GM21723 (cell line): ENCODE results near the gene STAM2.
"Not testable (repeated sequence)": the region's sequence is repeated elsewhere in the genome, so short reads cannot be mapped to it uniquely, and the experiment has no call there.

ENCODE experiments used
- ATAC-seq: cut with Tn5 transposase; IDR thresholded peaks from one replicate; pipeline ENCODE4 v1.9.1; 2021; ENCODE audit warnings: mild to moderate bottlenecking, moderate library complexity; ENCODE audit not compliant: unreplicated experiment

STAM2 gene

DNA sequence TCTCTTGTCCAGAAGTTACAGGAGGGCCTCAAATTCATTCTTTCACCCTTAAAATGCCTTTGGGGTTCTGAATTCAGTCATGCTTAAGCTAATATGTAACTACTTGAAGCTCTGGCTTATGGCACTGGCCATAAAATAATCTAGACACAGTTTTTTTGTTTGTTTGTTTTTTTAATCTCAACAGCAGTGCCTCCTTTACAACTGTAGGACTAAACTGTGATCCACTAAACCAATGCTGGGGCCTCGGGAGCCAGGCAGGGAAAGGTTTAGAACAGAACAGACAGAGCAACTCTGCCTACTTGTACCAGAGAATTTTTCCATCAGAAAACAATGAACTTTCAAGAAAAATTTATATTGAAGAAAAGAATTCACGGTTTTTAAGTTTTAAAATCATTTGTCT, 1.7 kb downstream of the STAM2 start:
- no peak for ATAC-seq

DNA sequence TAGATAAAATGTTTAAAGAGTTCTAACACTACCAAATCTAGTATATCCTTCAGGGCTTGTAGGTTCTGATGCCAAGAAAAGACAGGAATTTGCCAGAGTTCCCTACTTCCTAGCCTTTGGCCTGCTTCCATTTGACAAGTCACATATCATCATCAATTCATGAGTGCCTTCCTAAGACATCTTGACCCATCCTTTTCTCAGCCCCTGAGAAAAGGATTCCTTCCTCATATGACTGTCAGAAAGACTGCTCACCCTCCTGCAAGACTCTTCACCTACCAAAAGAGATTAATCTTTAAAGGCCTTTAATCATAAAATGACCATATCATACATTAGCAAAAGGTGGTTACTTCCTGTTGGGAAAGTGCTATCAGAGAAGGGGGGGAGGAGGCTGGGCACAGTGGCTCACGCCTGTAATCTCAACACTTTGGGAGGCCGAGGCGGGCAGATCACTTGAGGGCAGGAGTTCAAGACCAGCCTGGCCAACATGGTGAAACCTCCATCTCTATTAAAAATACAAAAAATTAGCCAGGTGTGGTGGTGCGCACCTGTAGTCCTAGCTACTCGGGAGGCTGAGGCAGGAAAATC, 3.3 kb downstream of the STAM2 start:
- not testable (repeated sequence) for ATAC-seq

DNA sequence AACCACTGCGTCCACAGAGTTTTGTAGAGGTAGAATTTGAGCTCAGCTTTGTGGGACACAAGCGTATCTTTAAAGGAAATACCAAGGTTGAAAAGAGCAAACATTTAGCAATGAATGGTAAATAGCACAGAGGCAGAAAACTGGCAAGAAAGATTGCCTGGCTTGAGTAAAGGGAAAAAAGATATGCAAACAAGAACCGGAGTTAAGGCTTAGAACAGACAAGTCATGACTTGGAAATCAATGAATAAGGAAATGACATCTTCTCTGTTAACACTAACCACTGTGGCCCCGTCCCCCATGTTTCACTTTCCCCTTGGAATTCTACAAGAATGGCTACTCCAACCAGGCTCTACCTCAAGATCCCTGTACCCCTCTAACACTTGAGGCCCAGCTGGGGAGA, 3.8 kb downstream of the STAM2 start:
- ATAC-seq = no peak

DNA sequence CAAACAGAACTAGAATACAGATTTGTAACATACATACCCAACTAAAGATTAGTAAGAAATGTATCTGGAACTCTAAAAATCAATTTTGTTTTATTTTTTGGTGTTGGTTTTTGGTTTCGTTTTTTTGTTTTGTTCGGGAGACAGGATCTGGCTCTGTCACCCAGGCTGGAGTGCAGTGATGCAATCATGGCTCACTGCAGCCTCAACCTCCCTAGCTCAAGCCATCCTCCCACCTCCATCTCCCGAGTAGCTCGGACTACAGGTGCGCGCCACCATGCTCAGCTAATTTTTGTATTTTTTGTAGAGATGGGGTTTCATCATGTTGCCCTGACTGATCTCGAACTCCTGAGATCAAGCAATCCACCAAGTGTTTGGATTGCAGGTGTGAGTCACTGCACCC, 6.4 kb downstream of the STAM2 start:
- not testable (repeated sequence) for ATAC-seq

DNA sequence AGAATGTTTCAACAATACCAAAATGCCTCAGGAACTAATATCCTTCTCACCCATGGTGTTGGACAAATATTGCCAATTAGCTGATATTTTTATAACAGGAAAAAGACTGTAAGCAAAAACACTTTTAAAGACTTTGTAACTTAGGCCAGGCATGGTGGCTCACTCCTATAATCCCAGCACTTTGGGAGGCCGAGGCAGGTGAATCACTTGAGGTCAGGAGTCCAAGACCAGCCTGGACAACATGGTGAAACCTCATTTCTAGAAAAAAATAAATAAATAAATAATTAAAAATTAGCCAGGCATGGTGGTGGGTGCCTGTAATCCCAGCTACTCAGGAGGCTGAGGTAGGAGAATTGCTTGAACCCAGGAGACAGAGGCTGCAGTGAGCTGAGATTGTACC, 8.1 kb downstream of the STAM2 start:
- ATAC-seq = not testable (repeated sequence)

DNA sequence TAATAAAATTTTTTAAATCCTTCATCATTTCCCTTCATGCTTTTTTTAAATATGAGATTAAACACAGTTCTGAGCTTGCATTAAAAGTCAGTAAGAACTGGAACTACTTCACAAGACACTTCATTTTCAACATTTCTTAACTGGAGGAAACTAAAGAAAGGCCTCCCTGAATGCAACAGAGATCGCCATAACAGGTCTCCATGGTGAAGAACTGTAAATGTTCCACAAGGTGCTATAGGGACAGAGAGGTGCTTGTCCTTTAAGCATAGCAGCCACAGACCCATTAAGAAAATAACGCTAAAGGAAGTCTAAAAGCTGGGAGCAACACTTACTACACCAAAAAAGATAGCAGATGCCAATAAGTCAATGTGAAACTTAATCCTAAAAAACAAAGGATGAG, 8.5 kb downstream of the STAM2 start:
- ATAC-seq = peak; percentile 56

DNA sequence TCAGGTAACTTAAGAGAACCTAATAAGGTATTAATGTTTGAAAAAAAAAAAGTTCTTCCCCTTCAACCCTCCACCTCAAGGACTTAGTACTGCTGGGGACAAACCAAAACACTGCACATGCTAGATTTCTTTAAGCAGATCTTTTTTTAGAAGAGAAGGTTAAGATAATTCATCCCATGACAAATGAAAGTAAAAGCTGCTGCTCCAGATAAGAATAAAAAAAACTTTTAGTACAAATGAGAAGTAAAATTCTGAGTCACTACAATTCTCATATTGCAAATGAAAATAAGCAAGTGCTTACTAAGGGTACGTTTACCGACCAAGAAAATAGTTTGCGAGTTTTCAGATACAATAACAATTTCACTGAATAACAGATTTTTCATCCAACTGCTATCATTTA, 8.9 kb downstream of the STAM2 start:
- ATAC-seq = peak; percentile 90

DNA sequence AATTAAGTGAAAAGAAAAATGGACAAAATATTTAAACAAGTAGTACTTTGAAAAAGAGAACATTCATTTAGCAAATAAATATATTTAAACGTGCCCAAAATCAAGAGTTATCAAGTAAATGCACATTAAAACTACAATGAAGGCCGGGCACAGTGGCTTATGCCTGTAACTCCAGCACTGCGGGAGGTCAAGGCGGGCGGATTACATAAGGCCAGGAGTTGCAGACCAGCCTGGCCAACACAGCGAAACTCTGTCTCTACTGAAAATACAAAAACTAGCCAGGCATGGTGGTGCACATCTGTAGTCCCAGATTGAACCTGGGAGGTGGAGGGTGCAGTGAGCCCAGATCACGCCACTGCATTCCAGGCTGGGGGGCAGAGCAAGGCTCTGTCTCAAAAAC, 9.8 kb downstream of the STAM2 start:
- ATAC-seq = no peak

DNA sequence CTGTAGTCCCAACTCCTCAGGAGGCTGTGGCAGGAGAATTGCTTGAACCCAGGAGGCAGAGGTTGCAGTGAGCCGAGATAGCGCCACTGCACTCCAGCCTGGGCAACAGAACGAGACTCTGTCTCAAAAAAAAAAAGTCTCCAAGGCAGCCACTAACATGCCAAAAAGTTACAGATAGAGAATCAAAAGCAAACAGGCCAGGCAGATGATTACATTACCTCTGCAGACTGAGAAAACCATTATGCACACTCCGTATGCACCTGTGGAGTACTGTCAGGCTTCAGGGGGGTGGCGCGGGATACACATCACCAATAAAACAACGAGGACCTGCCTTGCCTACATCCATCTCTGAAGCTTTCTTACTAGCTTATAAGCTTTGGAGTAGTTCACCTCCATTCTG, 10.3 kb downstream of the STAM2 start:
- no peak for ATAC-seq

DNA sequence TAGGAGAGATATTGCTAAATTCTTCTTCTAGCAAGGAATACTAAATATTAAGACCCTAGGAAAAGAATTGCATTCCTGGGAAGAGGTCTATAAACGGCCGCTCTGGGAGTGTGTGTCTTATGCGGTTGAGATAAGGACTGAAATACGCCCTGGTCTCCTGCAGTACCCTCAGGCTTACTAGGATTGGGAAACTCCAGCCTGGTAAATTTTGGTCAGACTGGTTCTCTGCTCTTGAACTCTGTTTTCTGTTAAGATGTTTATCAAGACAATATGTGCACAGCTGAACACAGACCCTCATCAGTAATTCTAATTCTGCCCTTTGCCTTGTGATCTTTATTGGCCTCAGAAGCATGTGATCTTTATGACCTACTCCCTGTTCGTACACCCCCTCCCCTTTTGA, 11.9 kb downstream of the STAM2 start:
- ATAC-seq = not testable (repeated sequence)

DNA sequence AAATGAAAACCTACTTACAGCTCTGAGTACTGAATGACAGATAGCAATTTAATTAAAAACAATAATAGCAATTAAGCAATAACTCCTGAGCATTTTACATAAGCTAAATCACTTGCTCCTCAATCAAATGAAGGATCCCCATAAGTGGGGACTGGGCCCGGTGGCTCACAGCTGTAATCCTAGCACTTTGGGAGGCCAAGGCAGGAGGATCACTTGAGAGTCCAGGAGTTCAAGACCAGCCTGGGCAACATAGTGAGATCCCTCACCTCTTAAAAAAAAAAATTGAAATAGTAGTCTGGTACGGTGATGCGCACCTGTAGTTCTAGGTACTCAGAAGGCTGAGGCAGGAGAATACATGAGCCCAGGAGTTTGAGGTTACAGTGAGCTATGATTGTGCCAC, 13.4 kb downstream of the STAM2 start:
- no peak for ATAC-seq

DNA sequence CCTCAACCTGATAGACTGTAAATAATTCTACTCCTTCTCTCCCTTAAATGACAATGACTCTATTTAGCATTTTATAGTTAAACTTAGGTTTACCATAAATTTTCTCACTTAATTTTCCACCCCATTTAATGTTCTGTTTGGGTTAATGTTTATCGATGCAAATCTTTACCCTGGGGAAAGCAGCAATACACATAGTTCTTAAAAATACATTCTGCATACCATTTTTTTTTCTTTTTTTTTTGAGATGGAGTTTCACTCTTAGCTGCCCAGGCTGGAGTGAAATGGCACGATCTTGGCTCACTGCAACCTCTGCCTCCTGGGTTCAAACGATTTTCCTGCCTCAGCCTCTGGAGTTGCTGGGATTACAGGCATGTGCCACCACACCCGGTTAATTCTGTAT, 14.0 kb downstream of the STAM2 start:
- no peak for ATAC-seq

DNA sequence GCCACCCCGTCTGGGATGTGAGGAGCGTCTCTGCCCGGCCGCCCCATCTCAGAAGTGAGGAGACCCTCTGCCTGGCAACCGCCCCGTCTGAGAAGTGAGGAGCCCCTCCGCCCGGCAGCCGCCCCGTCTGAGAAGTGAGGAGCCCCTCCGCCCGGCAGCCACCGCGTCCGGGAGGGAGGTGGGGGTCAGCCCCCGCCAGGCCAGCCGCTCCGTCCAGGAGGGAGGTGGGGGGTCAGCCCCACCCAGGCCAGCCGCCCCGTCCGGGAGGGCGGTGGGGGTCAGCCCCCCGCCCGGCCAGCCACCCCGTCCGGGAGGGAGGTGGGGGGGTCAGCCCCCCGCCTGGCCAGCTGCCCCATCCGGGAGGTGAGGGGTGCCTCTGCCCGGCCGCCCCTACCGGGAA, 15.2 kb downstream of the STAM2 start:
- not testable (repeated sequence) for ATAC-seq

DNA sequence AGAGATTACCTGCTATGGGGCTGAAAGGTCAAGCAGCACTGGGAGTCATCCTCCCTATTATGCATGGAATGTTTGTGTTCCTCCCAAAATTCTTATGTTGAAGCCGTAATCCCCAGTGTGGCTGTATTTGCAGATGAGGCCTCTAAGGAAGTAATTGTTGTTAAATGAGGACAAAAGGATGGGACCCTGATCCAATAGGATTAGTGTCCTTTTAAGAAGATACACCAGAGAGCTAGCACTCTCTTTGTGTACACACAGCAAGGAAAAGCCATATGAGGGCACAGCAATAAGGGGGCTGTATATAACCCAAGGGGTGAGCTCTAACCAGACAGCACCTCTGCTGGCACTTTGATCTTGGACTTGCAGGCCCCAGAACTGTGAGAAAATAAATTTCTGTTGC, 18.3 kb downstream of the STAM2 start:
- no peak for ATAC-seq

DNA sequence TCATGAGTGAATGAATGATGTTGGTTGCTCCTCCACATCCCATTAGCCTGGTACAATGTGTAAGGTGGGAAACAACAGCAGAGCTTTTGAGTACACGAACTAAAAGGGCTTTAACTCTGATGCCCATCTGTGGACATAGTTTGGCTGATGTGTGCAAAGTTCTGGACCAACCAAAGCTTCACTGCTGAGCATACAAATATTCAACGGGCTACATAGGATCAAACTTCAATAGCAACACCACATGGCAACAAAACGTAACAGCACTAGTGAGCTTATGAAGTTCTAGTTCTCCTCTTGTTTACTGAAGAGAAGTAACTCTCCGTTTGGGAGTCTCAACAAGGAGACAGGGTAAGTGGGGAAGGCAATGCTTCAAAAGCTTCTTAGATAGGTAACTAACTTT, 20.4 kb downstream of the STAM2 start:
- no peak for ATAC-seq

DNA sequence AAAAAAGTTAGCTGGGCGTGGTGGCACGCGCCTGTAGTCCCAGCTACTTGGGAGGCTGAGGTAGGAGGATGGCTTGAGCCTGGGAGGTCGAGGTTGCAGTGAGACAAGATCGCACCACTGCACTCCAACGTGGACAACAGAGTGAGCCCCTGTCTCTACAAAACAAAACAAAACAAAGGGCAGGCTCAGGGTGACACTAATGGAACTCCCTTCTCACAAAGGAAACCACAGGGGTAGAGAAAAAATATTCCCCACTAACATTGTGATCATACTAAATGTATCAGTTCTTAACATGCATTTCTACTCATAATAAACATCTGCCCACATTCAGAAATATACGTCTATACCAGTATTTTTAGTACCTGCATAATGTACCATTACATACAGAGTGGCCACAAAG, 21.1 kb downstream of the STAM2 start:
- ATAC-seq = no peak

DNA sequence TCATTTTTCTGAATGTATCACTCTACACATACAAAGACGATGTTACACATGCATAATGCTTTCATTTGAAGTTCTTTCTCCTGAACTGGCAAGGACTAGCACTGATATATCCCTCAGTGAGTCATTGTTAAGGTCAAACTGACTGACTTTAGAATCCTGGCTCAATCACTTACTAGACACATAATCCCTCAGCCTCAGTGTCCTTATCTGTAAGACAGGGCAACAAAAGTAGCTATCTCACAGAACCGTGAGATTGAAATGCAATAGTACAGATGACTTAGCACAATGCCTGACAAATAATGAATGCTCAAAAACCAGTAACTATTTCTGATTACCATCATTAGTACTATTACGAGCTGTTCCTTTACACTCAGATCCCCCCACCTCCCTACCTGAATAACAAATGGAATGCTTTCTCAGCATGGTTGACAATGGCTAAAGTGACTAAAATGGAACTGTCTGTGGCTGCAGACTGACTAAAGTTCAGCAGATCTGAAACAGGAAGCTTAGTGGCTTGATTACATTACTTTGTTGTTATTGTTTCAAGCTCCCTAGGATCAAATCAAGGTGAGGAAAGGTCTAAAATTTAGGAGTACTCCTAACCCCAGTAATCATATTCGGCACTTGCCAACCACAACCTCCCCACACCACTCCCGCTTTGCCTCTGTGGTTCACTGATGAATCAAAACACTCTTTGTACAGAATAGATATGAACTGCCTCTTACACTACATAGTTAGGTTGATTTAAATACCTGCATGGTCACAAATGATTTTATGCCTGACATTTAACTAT, 40.9 kb downstream of the STAM2 start:
- peak; percentile 87 for ATAC-seq

DNA sequence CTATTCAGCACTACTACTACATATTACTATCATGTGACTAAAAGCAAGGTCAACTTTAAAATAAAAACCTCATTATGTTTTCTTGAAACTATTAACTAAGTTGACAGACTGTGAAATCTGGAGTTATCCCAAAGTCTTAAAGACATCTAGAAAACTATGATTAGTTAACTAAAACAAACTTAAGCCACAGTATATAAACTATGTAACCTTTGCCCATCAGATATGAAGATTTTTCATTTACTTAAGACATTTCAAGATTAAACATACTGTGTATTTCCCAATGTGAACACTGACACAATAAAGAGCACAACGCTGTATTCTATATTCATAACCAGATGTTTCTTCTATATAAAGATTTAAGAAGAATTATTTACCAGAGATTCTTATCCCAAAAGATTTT, 43.3 kb downstream of the STAM2 start:
- ATAC-seq = no peak

DNA sequence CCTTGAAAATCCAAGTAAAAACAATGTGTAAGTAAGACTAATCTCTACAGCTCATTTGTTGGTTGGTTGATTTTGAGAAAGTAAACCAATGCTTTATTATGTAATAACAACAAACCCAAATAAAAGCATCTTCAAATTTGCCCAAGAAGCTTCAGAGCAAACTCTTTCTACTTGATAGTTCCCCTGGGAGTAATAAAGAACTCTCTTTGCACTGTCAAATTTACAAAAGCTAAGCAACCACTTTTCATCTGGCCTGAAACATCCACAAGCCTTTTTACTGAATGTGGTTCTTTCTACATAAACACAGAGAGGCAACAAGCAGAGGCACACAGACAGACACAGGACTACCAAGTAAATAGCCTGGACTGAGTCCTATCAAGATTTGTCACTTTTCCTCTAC, 47.9 kb downstream of the STAM2 start:
- no peak for ATAC-seq

DNA sequence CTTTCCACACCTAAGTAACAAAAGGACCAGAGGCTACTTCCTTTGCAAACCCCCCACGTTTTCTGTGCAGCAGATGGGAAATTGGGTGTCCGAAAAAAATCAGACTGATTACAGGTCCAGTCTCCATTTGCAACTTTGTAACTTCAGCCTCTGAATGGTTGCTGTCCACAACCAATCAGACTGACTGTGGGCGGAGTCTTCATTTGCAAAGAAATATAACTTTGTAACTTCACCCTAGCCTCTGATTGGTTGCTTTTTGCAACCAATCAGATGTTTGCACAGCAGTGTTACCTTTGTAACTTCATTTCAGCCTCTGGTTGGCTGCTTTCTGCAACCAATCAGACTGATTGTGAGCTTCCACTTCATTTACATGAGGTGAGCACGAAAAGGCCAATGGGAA, 48.9 kb downstream of the STAM2 start:
- ATAC-seq = no peak

DNA sequence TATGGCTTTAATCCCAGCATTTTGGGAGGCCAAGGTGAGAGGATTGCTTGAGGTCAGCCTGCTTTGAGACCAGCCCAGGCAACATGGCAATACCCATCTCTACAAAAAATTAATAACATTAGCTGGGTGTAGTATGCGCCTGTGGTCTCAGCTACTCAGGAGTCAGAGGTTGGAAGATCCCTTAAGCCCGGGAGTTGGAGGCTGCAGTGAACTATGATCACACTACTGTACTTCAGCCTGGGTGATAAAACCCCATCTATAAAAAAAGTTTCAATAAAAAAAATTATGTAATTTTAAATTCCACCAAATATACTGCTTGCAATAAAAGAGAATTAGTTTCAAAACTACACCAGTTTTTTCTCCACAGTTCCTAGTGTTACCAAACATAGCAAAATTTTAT, 53.4 kb downstream of the STAM2 start:
- no peak for ATAC-seq

DNA sequence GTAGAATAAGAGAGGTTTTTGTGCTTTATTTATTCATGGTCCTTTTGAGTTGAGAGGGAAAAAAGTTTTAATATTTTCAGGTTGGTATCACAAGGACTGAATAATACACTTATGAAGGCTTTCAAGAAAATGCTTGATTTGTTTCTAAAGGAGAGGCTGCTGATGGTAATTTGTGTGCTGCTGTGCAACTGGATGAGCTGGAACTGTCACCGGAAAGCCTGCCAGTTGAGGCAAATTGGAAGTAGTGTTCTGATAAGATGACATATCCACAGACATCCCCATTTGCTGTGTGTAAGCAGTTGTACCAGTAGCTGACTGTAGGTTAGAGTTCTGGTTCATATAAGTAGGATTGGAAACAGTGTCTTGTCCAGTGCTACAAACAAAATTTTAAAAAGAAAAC, 55.1 kb downstream of the STAM2 start:
- ATAC-seq = no peak

DNA sequence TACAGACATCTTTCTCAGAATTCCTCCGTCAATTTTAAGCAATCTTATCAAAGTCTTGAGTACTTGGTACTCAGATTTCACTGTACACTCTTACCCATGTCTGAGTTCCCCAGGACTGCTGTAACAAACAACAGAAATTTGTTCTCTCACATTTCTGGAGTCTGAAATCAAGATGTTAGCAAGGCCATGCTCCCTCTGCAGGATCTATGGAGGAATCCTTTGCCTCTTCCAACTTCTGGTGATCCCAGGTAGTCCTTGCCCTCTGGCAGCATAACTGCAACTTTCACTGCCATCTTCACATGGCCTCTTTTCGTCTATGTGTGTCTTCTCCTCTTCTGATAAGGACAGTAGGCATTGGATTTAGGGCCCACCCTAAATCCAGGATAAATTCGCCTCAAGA, 59.6 kb downstream of the STAM2 start:
- no peak for ATAC-seq
